K562 (cell line): ENCODE measurements around the gene PTPRB. TPM values are rescaled to one million over a fixed set of nuclear protein-coding genes. Genes with fewer than 3 reads are reported as not detected.

Experiments used
- BRF1 ChIP-seq: IDR thresholded peaks from 3 replicates; pipeline ENCODE4 v1.6.1; 2011; ENCODE audit warnings: borderline replicate concordance, mild to moderate bottlenecking; ENCODE audit not compliant: insufficient read length; ENCODE audit errors: extremely low read depth
- MGA ChIP-seq: fragments of 450-650 bp; IDR thresholded peaks from 2 replicates; pipeline ENCODE4 v1.6.1; 2016; ENCODE audit warnings: mild to moderate bottlenecking, moderate library complexity
- MYC ChIP-seq, 2 experiments: fragments of 250-450 bp in 1 of 2; sonication (Bioruptor Pico) in 1 of 2; IDR thresholded peaks; 2 replicates each; pipeline versions ENCODE4 v1.5.1 to v1.6.1; 2012 to 2021; ENCODE audit warnings: low read depth in 2 of 2, borderline replicate concordance in 1 of 2, improper control_type of control experiment in 1 of 2, low read length in 1 of 2, mild to moderate bottlenecking in 1 of 2, moderate library complexity in 1 of 2
- RAD21 ChIP-seq, 2 experiments: fragments of 250-450 bp in 1 of 2; fragments of 450-650 bp in 1 of 2; sonication (Bioruptor Pico) in 1 of 2; formaldehyde crosslinking in 1 of 2; IDR thresholded peaks in 1 of 2; conservative IDR thresholded peaks in 1 of 2; 2 replicates each; pipeline versions ENCODE4 v1.4.0 to v1.8.0; 2020 to 2022; ENCODE audit warnings: mild to moderate bottlenecking in 2 of 2, moderate library complexity in 1 of 2
- THAP12 ChIP-seq: fragments of 250-450 bp; sonication (Bioruptor Pico); IDR thresholded peaks from 2 replicates; pipeline ENCODE4 v1.9.0; 2021; ENCODE audit warnings: mild to moderate bottlenecking, inconsistent platforms
- ZNF592 ChIP-seq: fragments of 450-650 bp; IDR thresholded peaks from 2 replicates; pipeline ENCODE4 v1.6.1; 2017; ENCODE audit warnings: antibody characterized with exemption, mild to moderate bottlenecking
- ZNF785 ChIP-seq: fragments of 250-450 bp; sonication (Bioruptor Pico); IDR thresholded peaks from 2 replicates; pipeline ENCODE4 v1.4.0; 2020; ENCODE audit warnings: mild to moderate bottlenecking
- polyA plus RNA-seq, 8 experiments: library from polyadenylated mRNA; depleted of rRNA in 4 of 8; stranded (reverse) in 5 of 8; unstranded in 3 of 8; fragments of >200 nt; fragmentation: Nextera tagmentation in 2 of 8; fragmentation: Illumina TruSeq in 1 of 8; extraction: Ambion mirVana in 2 of 8; extraction: Trizol in 1 of 8; gene quantifications; 2 replicates each; pipeline versions ENCODE4 v1.2.1 to v1.2.3, GENCODE V29; 2011 to 2014; ENCODE audit warnings: inconsistent platforms in 1 of 8, missing spikeins in 1 of 8
- total RNA-seq, 7 experiments: library from RNA; depleted of rRNA in 6 of 7; stranded (reverse); fragments of >200 nt in 6 of 7; fragmentation: Illumina TruSeq in 2 of 7; extraction: Trizol in 2 of 7; gene quantifications; 2 replicates each; pipeline versions ENCODE4 v1.2.1 to v1.2.3, GENCODE V29; 2011 to 2021; ENCODE audit warnings: low replicate concordance in 1 of 7

The PTPRB gene
- total and polyA plus RNA-seq, 9 of the 15 experiments (the other 6 are each of a cell fraction or from before 2014, with no cell fraction given) = 0.46 to 5.9 (median 3.1) TPM

- TF ChIP-seq ZNF592 (0 out of 2 replicates have a peak, but pooled peaks have one; percentile 37), MYC (IDR thresholded peaks at IDR 0.05; ENCODE audit: low read depth, low read length) (peak; percentile 43; the same call in 1 of the 2 replicates), MYC (CRISPR knock-in tag; IDR thresholded peaks at IDR 0.05; ENCODE audit: borderline replicate concordance, low read depth) (no peak), THAP12 (CRISPR knock-in tag) (no peak), MGA (no peak), BRF1 (no peak), RAD21 (CRISPR knock-in tag; conservative IDR thresholded peaks at IDR 0.05 in 1 of 2, IDR thresholded peaks at IDR 0.05 in 1 of 2) (peak in 1 of 2 experiments; percentile 45; a peak in 2 of 4 replicates), ZNF785 (CRISPR knock-in tag) (no peak)
Observed at GRCh38 chr12:70619471-70620152, 17.6 kb downstream of the PTPRB start (continued).
